Fibroblast of skin of left biceps (primary cell): ENCODE measurements around the gene OPN4.

ENCODE experiments used
- DNase-seq, 2 experiments: peaks; one replicate each; pipeline ENCODE4 v3.0.0-alpha.2; 2013; ENCODE audit warnings: low read depth in 2 of 2

The OPN4 gene

GRCh38 chr10:86678999-86679792 lies 24.8 kb downstream of the OPN4 start:
- no peak for DNase-seq

- DNase-seq: no peak
Observed at GRCh38 chr10:86681047-86681446, 26.7 kb downstream of the OPN4 start.

GRCh38 chr10:86681722-86682386 lies 27.5 kb downstream of the OPN4 start:
- DNase-seq: no peak

GRCh38 chr10:86682675-86683074 lies 28.3 kb downstream of the OPN4 start:
- no peak for DNase-seq

GRCh38 chr10:86684331-86685097 lies 30.2 kb downstream of the OPN4 start:
- DNase-seq: no peak

GRCh38 chr10:86685416-86685815 lies 31.1 kb downstream of the OPN4 start:
- no peak for DNase-seq

GRCh38 chr10:86685893-86686632 lies 31.7 kb downstream of the OPN4 start:
- DNase-seq: no peak

- no peak for DNase-seq
Observed at GRCh38 chr10:86686972-86687371, 32.6 kb downstream of the OPN4 start.

GRCh38 chr10:86687750-86688149 lies 33.4 kb downstream of the OPN4 start:
- DNase-seq: peak; percentile 80 to 83

- DNase-seq: peak; percentile 31 to 33
Observed at GRCh38 chr10:86688398-86688921, 34.1 kb downstream of the OPN4 start.

GRCh38 chr10:86689146-86689545 lies 34.8 kb downstream of the OPN4 start:
- no peak for DNase-seq

GRCh38 chr10:86690231-86690630 lies 35.9 kb downstream of the OPN4 start:
- DNase-seq: no peak

- DNase-seq: no peak
Observed at GRCh38 chr10:86690657-86691084, 36.3 kb downstream of the OPN4 start.

- no peak for DNase-seq
Observed at GRCh38 chr10:86691333-86692022, 37.1 kb downstream of the OPN4 start.

- DNase-seq: no peak
Observed at GRCh38 chr10:86692023-86692514, 37.7 kb downstream of the OPN4 start.

- DNase-seq: no peak
Observed at GRCh38 chr10:86692664-86693063, 38.3 kb downstream of the OPN4 start.

- DNase-seq: no peak
Observed at GRCh38 chr10:86693275-86693674, 38.9 kb downstream of the OPN4 start.

- DNase-seq: peak; percentile 28 to 30
Observed at GRCh38 chr10:86693721-86694369, 39.5 kb downstream of the OPN4 start.

GRCh38 chr10:86698207-86698940 lies 44.0 kb downstream of the OPN4 start:
- no peak for DNase-seq

GRCh38 chr10:86699125-86699524 lies 44.8 kb downstream of the OPN4 start:
- DNase-seq: no peak
